NK-92 (cell line): ENCODE measurements around the gene OR2AT4.
"Not testable (repeated sequence)": the region's sequence is repeated elsewhere in the genome, so short reads cannot be mapped to it uniquely, and the experiment has no call there.

Experiments
- DNase-seq: peaks from one replicate; lab custom pipeline; 2025; ENCODE audit not compliant: unreplicated experiment; lab: John Stamatoyannopoulos, UW

The OR2AT4 gene

GRCh38 chr11:75068993-75069392 lies 27.7 kb downstream of the OR2AT4 start:
- no peak for DNase-seq

DNA sequence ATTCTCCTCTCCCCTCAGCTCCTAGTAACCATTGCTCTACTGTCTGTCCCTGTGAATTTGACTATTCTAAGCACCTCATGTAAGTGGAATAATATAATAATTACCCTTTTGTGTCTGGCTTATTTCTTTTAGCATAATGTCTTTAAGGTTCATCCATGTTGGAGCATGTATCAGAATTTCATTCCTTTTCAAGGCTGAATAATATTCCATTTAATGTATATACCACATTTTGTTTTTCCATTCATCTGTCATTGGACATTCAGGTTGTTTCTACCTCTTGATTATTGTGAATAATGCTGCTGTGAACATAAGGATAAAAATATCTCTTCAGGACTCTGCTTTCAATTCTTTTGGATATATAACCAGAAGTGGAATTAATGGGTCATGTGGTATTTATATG lies 28.1 kb downstream of the OR2AT4 start:
- no peak for DNase-seq

DNA sequence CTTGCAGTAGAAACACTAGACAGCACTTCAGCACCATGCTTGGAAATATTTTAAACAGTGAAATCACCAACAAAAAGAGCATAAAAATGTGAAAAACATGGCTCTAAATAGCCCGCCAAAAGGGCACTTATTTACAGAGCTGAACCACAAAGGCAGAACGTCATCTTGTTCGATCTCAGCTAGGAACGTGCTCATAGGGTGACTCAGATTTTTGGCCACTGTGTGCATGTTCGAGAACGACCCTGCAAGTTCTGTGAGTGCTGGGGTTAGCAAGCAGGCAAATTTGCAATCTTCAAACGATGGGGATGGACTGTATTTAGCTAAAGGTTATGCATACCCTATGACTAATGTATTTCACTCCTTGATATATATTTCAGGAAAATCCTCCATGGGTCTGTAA lies 30.6 kb downstream of the OR2AT4 start:
- no peak for DNase-seq

- no peak for DNase-seq
These were observed 32.8 kb downstream of the OR2AT4 start for GRCh38 chr11:75063741-75064314.

DNA sequence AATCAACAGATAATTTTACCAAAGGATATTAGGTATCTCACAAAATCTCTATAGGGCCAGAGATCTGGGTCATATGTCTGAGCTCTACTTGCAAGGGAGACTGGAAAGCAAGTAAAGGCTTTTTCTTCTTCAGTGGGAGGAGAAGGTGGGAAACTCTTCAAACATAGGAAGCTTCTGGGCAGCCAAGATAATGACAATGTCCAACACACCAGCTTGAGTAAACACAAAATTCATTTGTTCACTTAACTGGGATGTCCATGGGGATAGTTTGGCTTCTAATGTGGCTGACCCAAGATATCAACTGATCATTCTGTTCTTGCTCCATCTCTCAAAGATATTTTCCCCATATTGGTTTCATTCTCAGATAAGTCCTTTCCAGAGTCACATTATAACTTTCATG lies 37.4 kb downstream of the OR2AT4 start:
- DNase-seq = no peak

- no peak for DNase-seq
These were observed 39.9 kb downstream of the OR2AT4 start for GRCh38 chr11:75056814-75057213.

DNA sequence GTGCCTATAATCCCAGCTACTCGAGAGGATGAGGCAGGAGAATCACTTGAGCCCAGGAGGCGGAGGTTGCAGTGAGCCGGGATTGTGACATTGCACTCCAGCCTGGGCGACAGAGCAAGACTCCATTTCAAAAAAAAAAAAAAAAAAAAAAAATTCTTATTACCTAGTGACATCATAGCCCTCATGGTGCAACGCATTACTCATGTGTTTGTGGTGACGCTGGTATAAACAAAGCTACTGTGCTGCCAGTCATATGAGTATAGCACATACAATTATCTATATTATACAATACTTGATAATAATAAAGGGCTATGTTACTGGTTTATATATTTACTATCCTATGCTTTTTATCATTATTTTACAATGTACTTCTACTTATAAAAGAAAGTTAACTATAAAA lies 41.2 kb downstream of the OR2AT4 start:
- no peak for DNase-seq

GRCh38 chr11:75052457-75052856 lies 44.2 kb downstream of the OR2AT4 start:
- DNase-seq = no peak

DNA sequence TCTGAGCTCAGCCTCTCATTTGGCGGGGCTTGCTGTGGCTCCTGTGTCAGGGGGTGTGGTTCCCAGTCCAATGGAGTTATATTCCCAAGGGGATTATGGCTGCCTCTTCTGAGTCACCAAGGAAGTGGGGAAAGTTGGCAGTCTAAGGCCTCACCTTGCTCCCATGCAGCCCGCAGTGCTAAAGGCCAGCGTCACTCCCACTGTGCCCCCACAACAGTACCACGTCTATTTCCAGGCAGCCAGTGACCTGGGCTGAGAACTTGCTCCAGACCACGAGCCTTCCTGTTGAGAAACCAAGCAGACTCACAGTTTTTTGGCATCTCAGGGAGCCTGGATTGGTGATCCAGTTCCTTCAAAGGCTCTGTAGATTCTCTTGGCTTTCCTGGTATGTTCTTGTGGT lies 45.6 kb downstream of the OR2AT4 start:
- no peak for DNase-seq

- DNase-seq = no peak
These were observed 46.2 kb downstream of the OR2AT4 start for GRCh38 chr11:75050516-75050915.

DNA sequence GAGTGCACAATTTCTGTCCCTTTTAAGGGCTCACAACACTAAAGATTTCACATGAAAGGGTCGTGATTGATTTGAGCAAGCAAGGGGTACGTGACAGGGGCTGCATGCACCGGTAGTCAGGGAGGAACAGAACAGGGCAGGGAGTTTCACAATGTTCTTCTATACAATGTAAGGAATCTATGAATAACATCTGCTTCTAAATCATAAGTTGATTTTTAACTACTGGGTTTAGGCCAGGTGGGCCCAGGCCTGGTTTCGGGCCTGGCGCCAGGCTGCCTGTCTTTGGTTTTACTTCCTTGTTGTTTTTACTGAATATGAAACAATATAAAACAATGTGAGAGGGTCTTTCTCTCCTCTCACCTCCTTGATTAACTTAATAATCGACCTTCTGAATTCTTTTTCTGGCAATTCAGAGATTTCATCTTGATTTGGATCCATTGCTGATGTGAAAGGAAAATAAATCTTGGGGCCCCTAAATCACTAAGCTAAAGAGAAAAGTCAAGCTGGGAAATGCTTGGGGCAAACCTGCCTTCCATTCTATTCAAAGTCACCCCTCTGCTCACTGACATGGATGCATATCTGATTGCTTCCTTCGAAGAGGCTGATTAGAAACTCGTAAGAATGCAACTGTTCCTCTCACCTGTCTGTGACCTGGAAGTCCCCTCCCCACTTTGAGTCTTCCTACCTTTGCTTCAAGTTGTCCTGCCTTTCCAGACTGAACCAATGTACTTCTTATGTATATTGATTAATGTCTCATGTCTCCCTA lies 47.0 kb downstream of the OR2AT4 start:
- not testable (repeated sequence) for DNase-seq

DNA sequence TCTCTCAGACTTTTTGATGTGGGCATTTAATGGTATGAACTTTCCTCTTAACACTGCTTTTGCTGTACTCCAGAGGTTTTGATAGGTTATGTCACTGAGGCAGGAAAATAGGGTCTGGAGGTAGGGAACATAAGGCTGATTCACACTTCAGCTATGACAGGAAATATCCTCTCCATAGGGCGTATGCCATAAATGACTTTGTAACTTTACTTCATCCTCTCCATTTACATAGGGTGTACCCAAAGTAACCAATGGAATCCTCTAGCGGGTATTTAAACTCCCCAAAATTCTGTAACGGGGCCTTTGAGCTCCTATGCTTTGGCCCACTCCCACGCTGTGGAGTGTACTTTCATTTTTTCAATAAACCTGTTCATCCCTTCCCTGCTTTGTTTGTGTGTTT lies 49.5 kb downstream of the OR2AT4 start:
- DNase-seq = no peak

DNA sequence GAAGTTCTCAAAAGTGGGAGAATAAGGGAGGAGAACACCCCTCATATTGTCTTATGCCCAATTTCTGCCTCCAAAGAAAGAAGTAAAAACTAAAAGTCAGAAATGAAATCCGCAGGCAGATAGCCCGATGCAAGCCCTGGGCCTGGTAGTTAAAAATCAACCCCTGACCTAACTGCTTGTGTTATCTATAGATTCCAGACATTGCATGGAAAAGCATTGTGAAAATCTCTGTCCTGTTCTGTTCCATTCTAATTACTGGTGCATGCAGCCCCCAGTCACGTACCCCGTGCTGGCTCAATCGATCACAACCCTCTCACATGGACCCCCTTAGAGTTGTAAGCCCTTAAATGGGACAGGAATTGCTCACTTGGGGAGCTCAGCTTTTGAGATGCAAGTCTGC lies 50.0 kb downstream of the OR2AT4 start:
- not testable (repeated sequence) for DNase-seq

GRCh38 chr11:75044381-75045170 lies 52.1 kb downstream of the OR2AT4 start:
- not testable (repeated sequence) for DNase-seq

- not testable (repeated sequence) for DNase-seq
These were observed 54.9 kb downstream of the OR2AT4 start for GRCh38 chr11:75041821-75042220.

DNA sequence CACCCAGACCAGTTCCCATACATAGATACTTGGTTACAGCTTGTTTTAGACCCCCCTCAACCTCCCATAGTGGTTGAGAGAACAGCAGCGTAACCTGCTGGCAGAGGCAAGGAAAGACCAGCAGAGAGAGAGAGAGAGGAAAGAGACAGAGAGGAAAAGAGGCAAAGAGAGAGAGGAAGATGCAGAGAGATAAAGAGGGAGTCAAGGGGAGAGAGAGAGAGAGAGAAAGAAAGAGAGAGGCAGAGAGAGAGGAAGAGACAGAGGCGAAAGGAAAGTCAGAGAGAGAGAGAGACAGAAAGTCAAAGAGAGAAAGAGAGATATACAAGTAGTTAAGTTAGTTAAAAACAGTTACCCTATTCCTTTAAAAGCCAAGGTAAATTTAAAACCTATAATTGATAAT lies 55.4 kb downstream of the OR2AT4 start:
- no peak for DNase-seq

GRCh38 chr11:75040167-75040770 lies 56.4 kb downstream of the OR2AT4 start:
- no peak for DNase-seq

DNA sequence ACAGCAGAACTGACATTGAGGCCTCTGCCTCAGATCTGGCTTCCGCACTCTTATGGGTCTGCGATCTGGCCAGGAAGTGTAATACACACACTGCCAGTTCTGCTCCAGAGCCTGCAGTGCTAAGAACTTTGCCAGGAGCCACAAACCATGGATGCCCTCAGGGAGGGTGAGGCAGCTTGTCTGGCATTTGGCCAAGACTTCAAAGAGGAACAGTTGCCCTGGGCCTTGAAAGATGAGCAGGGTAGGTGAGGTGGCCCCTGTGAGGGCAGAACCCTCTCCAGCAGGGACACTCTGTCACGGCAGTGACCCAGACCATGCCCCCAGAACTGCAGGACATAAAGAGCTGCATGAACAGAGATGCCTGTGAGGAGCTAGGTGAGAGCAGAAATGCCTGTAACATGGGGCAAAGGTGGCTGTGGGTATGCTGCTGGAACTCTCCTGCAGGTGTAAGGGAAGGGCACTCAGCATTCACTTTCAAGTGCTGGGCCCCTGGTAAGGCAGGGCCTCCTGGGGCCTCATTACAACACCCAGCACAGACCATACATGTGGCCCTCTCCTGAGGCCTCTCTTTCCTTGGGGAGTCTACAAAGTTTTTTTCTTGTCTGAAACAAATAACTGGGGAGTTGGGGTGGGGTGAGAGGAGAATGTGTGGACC lies 60.6 kb downstream of the OR2AT4 start:
- no peak for DNase-seq

GRCh38 chr11:75035256-75035655 lies 61.4 kb downstream of the OR2AT4 start:
- no peak for DNase-seq

DNA sequence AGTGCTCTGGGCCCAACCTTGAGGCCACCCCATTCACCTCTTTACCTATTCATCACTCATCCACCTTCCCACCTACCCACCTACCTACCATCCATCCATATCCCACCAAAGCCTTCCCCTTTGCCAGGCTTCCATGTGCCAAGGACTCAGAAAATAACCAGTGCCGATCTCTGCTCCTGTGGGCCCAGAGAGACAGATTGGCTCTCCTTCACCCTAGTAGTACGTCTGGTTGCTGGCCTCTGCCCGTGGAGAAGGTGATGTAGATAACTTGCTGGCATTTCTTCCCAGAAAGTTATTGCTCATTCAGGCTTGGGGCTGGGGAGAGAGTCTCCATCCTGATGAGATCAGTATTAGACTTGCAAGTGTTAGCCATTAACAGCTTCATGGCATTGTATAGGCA lies 62.8 kb downstream of the OR2AT4 start:
- DNase-seq = no peak

GRCh38 chr11:75032550-75032935 lies 64.1 kb downstream of the OR2AT4 start:
- DNase-seq = no peak
